Ovary (tissue), 9 donors: ENCODE data around the gene KIF5B. TPM values are rescaled to one million over a fixed set of nuclear protein-coding genes. Genes with fewer than 3 reads are reported as not detected.

Experiments
- DNase-seq, 5 donors: peaks; one replicate each; pipeline ENCODE4 v3.0.0-alpha.2; 2019 to 2020
- H3K27ac ChIP-seq, 2 donors: fragments of 200-600 bp; one replicate each; pipeline versions ENCODE4 v1.5.1 to v1.8.0; 2019 to 2022
- H3K27me3 ChIP-seq: fragments of 200-600 bp; one replicate; pipeline ENCODE4 v1.8.0; 2022
- H3K36me3 ChIP-seq: fragments of 200-600 bp; sonication (generic); one replicate; pipeline ENCODE4 v1.5.1; 2019
- H3K4me1 ChIP-seq: one replicate; pipeline ENCODE4 v1.8.1; 2013; ENCODE audit warnings: mild to moderate bottlenecking, moderate library complexity; ENCODE audit not compliant: insufficient read depth
- H3K4me3 ChIP-seq: fragments of 200-600 bp; sonication (generic); one replicate; pipeline ENCODE4 v1.5.1; 2017
- H3K9me3 ChIP-seq, 2 donors: fragments of 200-600 bp in 1 of 2; sonication (generic) in 1 of 2; one replicate each; pipeline versions ENCODE4 v1.5.1 to v1.8.1; 2013 to 2019; ENCODE audit warnings: mild to moderate bottlenecking in 1 of 2, moderate library complexity in 1 of 2
- CTCF ChIP-seq, 3 donors: fragments of 450-650 bp in 2 of 3; fragments of 200-600 bp in 1 of 3; IDR thresholded peaks; one replicate each; pipeline versions ENCODE4 v1.5.1 to v1.8.0; 2016 to 2022; ENCODE audit warnings: antibody characterized with exemption in 3 of 3, mild to moderate bottlenecking in 1 of 3
- EP300 ChIP-seq: sonication (generic); formaldehyde crosslinking; IDR thresholded peaks from one replicate; pipeline ENCODE4 v1.6.1; 2017; ENCODE audit warnings: antibody characterized with exemption
- POLR2A ChIP-seq: fragments of 450-650 bp; IDR thresholded peaks from one replicate; pipeline ENCODE4 v1.6.1; 2017; ENCODE audit warnings: antibody characterized with exemption, mild to moderate bottlenecking, moderate library complexity
- WGBS, 3 donors: extraction: QIAGEN DNeasy Blood & Tissue Kit in 1 of 3; methylation state at CpG; one replicate each; pipeline versions ENCODE4 v1.1.5 to v1.1.7; 2013 to 2017; 5-methylcytosine and 5-hydroxymethylcytosine counted together
- intact Hi-C, 4 donors: fragments of 100-400 bp; cut with DNase I; formaldehyde crosslinking; loops; one replicate each; pipeline versions ENCODE4 v1.11.0 to v1.15.1; 2022 to 2023
- polyA plus RNA-seq, 2 donors: library from polyadenylated mRNA; stranded (reverse); fragments of 200-250 nt in 1 of 2; fragments of 350-450 nt in 1 of 2; fragmentation: Illumina TruSeq in 1 of 2; extraction: RNeasy Lipid Tissue Mini Kit (QIAGEN cat#74804) in 1 of 2; gene quantifications; one replicate each; pipeline ENCODE4 v1.2.3, GENCODE V29; 2013 to 2014
- total RNA-seq, 7 donors: library from RNA; depleted of rRNA in 2 of 7; stranded (reverse); fragments of >200 nt in 2 of 7; fragmentation: NEBNext Ultra II Directional in 3 of 7; extraction: Animal tissue kit (Norgen Biotek cat#: 25700) in 3 of 7; gene quantifications; one replicate each; pipeline versions ENCODE4 v1.1.0 to v1.2.4, GENCODE V29; 2016 to 2023
- donor health status: DM: no; HTN: no; CAD: no; lungs with moderate emphysema.
- donor health status: DM: no; HTN: no; CAD: no.
- donor health status: Bipolar disorder and iron deficiency.
- donor health status: DM: yes; HTN: yes; CAD: no.
- donor health status: DM: no; HTN: no; CAD: no.
- donor health status: DM: yes; HTN: yes; CAD: no.

The KIF5B gene
- total and polyA plus RNA-seq, 9 donors = 29.0 to 95.8 (median 62.3) TPM

GRCh38 chr10:32004161-32004591, 52.0 kb downstream of the KIF5B start:
- DNase-seq = peak in 1 of 5 donors; percentile 44
- Histone ChIP-seq H3K27ac (no peak overlapping the region), H3K9me3 (no peaks in the 10 kb centered on the region), H3K4me3 (no peak overlapping the region), H3K36me3 (no peaks in the 10 kb centered on the region), H3K27me3 (no peaks in the 10 kb centered on the region), H3K4me1 (peaks cover 4% of the 10 kb centered on the region)
- TF ChIP-seq CTCF (IDR thresholded peaks at IDR 0.05) (no peak), POLR2A (no peak), EP300 (no peak)
- 19 to 35% (median 34%) methylated on average over 3 of the region's 3 CpGs for WGBS, 3 donors
- intact Hi-C loops = no loop called here

- TF ChIP-seq EP300 (no peak), CTCF (IDR thresholded peaks at IDR 0.05) (no peak), POLR2A (no peak)
- intact Hi-C loops = no loop called here
- H3K27ac ChIP-seq = no peak overlapping the region
- 60 to 67% (median 61%) methylated on average over 1 of the region's 1 CpG for WGBS, 3 donors
- DNase-seq = no peak
- H3K9me3 ChIP-seq = no peaks in the 10 kb centered on the region
- no peak overlapping the region for H3K4me3 ChIP-seq
- H3K36me3 ChIP-seq = no peaks in the 10 kb centered on the region
- H3K27me3 ChIP-seq = no peaks in the 10 kb centered on the region
- peaks cover 4% of the 10 kb centered on the region for H3K4me1 ChIP-seq
Measured at GRCh38 chr10:32002531-32002930, 53.7 kb downstream of the KIF5B start.

GRCh38 chr10:32000937-32001336, 55.3 kb downstream of the KIF5B start:
- Histone ChIP-seq H3K9me3 (no peaks in the 10 kb centered on the region), H3K4me1 (peaks cover 4% of the 10 kb centered on the region), H3K27me3 (no peaks in the 10 kb centered on the region), H3K27ac (no peak overlapping the region), H3K36me3 (no peaks in the 10 kb centered on the region), H3K4me3 (no peak overlapping the region)
- TF ChIP-seq CTCF (IDR thresholded peaks at IDR 0.05) = no peak
- no peak for TF ChIP-seq POLR2A
- no peak for TF ChIP-seq EP300
- intact Hi-C loops = no loop called here
- DNase-seq = no peak
- 27 to 39% (median 30%) methylated on average over 4 of the region's 4 CpGs for WGBS, 3 donors

- H3K4me1 ChIP-seq = peaks cover 4% of the 10 kb centered on the region
- TF ChIP-seq POLR2A (no peak), EP300 (no peak), CTCF (IDR thresholded peaks at IDR 0.05) (no peak)
- 96 to 98% (median 97%) methylated on average over 3 of the region's 3 CpGs for WGBS, 3 donors
- no peaks in the 10 kb centered on the region for H3K36me3 ChIP-seq
- no peaks in the 10 kb centered on the region for H3K27me3 ChIP-seq
- intact Hi-C loops = no loop called here
- no peak overlapping the region for H3K27ac ChIP-seq
- no peaks in the 10 kb centered on the region for H3K9me3 ChIP-seq
- H3K4me3 ChIP-seq = no peak overlapping the region
- DNase-seq = no peak
Measured at GRCh38 chr10:31999836-32000235, 56.4 kb downstream of the KIF5B start.
